COLO668 (cell line): ENCODE results near the gene GJC3.
"Not testable (repeated sequence)": the region's sequence is repeated elsewhere in the genome, so short reads cannot be mapped to it uniquely, and the experiment has no call there.

Source experiments
- DNase-seq: peaks from one replicate; lab custom pipeline; 2025; ENCODE audit not compliant: unreplicated experiment; lab: John Stamatoyannopoulos, UW

Gene GJC3

GRCh38 chr7:99930376-99930775 lies 956 bp upstream of the GJC3 start:
- no peak for DNase-seq

- DNase-seq = no peak
These were observed 272 bp upstream of the GJC3 start for GRCh38 chr7:99929730-99930053.

GRCh38 chr7:99928188-99928587 lies 1.2 kb downstream of the GJC3 start:
- no peak for DNase-seq

- no peak for DNase-seq
These were observed 1.9 kb downstream of the GJC3 start for GRCh38 chr7:99927536-99927935.

- DNase-seq = no peak
These were observed 3.1 kb downstream of the GJC3 start for GRCh38 chr7:99926321-99926720.

- DNase-seq = no peak
These were observed 6.2 kb downstream of the GJC3 start for GRCh38 chr7:99923200-99923599.

GRCh38 chr7:99920149-99920548 lies 9.3 kb downstream of the GJC3 start:
- DNase-seq = no peak

GRCh38 chr7:99919814-99920112 lies 9.7 kb downstream of the GJC3 start:
- no peak for DNase-seq

GRCh38 chr7:99918959-99919813 lies 10.2 kb downstream of the GJC3 start, which contains the start of gene TRIM4:
TRIM4 (minus strand) TSS chr7:99919530; CDS start chr7:99919401, 129 bp downstream.
- DNase-seq = peak; percentile 92

- no peak for DNase-seq
These were observed 18.4 kb downstream of the GJC3 start for GRCh38 chr7:99910976-99911375.

GRCh38 chr7:99901581-99901980 lies 27.8 kb downstream of the GJC3 start:
- no peak for DNase-seq

GRCh38 chr7:99899830-99900519 lies 29.4 kb downstream of the GJC3 start:
- DNase-seq = no peak

GRCh38 chr7:99898836-99899235 lies 30.6 kb downstream of the GJC3 start:
- DNase-seq = no peak

- no peak for DNase-seq
These were observed 31.4 kb downstream of the GJC3 start for GRCh38 chr7:99898023-99898357.

- no peak for DNase-seq
These were observed 31.9 kb downstream of the GJC3 start for GRCh38 chr7:99897322-99898022.

- DNase-seq = no peak
These were observed 34.7 kb downstream of the GJC3 start for GRCh38 chr7:99894738-99895137.

GRCh38 chr7:99893280-99893679 lies 36.1 kb downstream of the GJC3 start:
- no peak for DNase-seq

GRCh38 chr7:99890348-99890747 lies 39.1 kb downstream of the GJC3 start:
- DNase-seq = not testable (repeated sequence)

GRCh38 chr7:99888366-99888765 lies 41.1 kb downstream of the GJC3 start:
- DNase-seq = not testable (repeated sequence)

GRCh38 chr7:99881370-99881769 lies 48.0 kb downstream of the GJC3 start:
- no peak for DNase-seq

- no peak for DNase-seq
These were observed 52.5 kb downstream of the GJC3 start, which contains the start of gene OR2AE1 for GRCh38 chr7:99876933-99877332. OR2AE1 (minus strand) TSS chr7:99877033; CDS start chr7:99877033, 0 bp downstream.

GRCh38 chr7:99876491-99876890 lies 52.9 kb downstream of the GJC3 start:
- DNase-seq = no peak
